Endodermal cell (in vitro differentiated cells): ENCODE measurements around the gene PAK1. TPM values are rescaled to one million over a fixed set of nuclear protein-coding genes. Genes with fewer than 3 reads are reported as not detected.

ENCODE experiments used
- DNase-seq: peaks from one replicate; pipeline ENCODE4 v3.0.0-alpha.2; 2017
- H3K27ac ChIP-seq: 2 replicates; pipeline ENCODE4 v1.5.1; 2013; ENCODE audit warnings: mild to moderate bottlenecking, low read depth, low read length, moderate library complexity
- H3K27me3 ChIP-seq: 2 replicates; pipeline ENCODE4 v1.6.1; 2013; ENCODE audit warnings: mild to moderate bottlenecking, low read length, moderate library complexity; ENCODE audit not compliant: insufficient read depth, control insufficient read depth, poor library complexity, severe bottlenecking
- H3K36me3 ChIP-seq: 2 replicates; pipeline ENCODE4 v1.7.0; 2013; ENCODE audit warnings: mild to moderate bottlenecking, low read length, moderate library complexity; ENCODE audit not compliant: control insufficient read depth, insufficient read depth
- H3K4me1 ChIP-seq: one replicate; pipeline ENCODE4 v1.7.0; 2013; ENCODE audit warnings: low read length; ENCODE audit not compliant: control insufficient read depth, insufficient read depth
- H3K4me3 ChIP-seq: 2 replicates; pipeline ENCODE4 v1.5.1; 2013; ENCODE audit warnings: mild to moderate bottlenecking, low read length, moderate library complexity
- H3K9ac ChIP-seq: 2 replicates; pipeline ENCODE4 v1.6.1; 2013; ENCODE audit warnings: mild to moderate bottlenecking, low read length, moderate library complexity; ENCODE audit not compliant: poor library complexity, severe bottlenecking; ENCODE audit errors: extremely low read depth
- H3K9me3 ChIP-seq: 2 replicates; pipeline ENCODE4 v1.6.1; 2013; ENCODE audit warnings: mild to moderate bottlenecking, low read length, moderate library complexity; ENCODE audit not compliant: control insufficient read depth
- H3K27ac Mint-ChIP-seq: 2 replicates; pipeline ENCODE4 v1.8.0; 2020; ENCODE audit warnings: mixed read lengths
- H3K27me3 Mint-ChIP-seq: 2 replicates; pipeline ENCODE4 v1.8.0; 2021; ENCODE audit warnings: mild to moderate bottlenecking, mixed read lengths; ENCODE audit not compliant: insufficient read depth
- H3K36me3 Mint-ChIP-seq: 2 replicates; pipeline ENCODE4 v1.8.0; 2020; ENCODE audit warnings: low read depth, mixed read lengths
- H3K4me1 Mint-ChIP-seq: 2 replicates; pipeline ENCODE4 v1.8.0; 2020; ENCODE audit warnings: mixed read lengths
- H3K4me3 Mint-ChIP-seq: 2 replicates; pipeline ENCODE4 v1.8.0; 2020; ENCODE audit warnings: mild to moderate bottlenecking, moderate library complexity, mixed read lengths
- H3K9me3 Mint-ChIP-seq: 2 replicates; pipeline ENCODE4 v1.8.0; 2020; ENCODE audit warnings: mild to moderate bottlenecking, mixed read lengths
- WGBS, 2 experiments: methylation state at CpG; one replicate each; pipeline versions ENCODE4 v1.1.5 to v1.1.7; 2013; ENCODE audit warnings: missing lambda C conversion rate in 2 of 2, mixed read lengths in 1 of 2; ENCODE audit not compliant: insufficient coverage in 1 of 2, insufficient read length in 1 of 2; 5-methylcytosine and 5-hydroxymethylcytosine counted together
- total RNA-seq, 2 donors: library from RNA; stranded (reverse); fragmentation: NEBNext Ultra II Directional in 1 of 2; extraction: Animal tissue kit (Norgen Biotek cat#: 25700) in 1 of 2; gene quantifications; 2 replicates in 1 of 2; 3 replicates in 1 of 2; pipeline ENCODE4 v1.2.1, GENCODE V29; 2021
- TF ChIP-seq, protein P1 (sequence below): fragments of 200-600 bp; sonication (generic); conservative IDR thresholded peaks from 2 replicates; pipeline ENCODE4 v1.5.0; 2021; ENCODE audit warnings: antibody characterized with exemption, mild to moderate bottlenecking

Gene PAK1
- total RNA-seq, 2 donors from 2014 or later: 91.3 to 94.9 TPM

DNA sequence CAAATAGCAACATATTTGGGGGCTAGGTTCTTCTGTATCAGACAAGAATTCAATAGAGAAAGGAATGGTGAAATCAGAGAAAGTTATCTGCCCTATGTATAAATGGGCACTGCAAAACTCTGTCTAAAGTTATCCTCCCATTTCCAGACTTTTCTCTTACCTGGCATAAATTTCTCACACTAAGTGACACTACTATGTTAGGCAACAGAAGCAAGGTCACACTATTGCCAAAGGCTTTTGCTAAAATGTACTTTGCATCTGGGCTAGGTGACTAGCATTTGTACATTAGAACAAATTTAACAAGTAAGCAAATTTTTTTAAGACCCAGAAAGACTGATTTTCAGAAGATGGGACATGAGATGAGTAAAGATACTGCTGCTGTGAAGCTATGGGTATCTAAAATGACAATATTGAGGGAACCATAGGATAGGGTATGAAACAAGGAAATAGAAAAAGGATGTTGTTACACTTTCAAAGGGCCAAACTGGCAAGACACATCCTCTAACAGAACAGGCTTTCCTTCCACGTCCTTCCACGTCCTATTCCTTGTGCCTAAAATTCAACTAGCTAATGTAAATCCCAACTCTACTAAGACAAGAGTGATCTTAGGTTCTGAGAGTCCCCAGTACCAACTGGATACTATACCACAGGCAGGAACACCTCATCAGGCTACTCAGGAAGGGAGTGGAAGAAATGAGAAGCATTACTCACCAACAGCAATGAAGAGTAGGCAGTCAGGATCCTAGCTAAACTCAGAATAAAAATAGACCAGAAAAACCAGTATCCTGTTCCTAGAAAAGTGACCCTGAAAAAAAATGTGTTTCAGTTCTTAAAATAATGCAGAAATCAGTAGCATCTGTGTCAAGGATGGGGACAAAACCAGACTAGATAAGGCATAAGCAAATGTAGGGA, 195.0 kb downstream of the PAK1 start:
- DNase-seq: no peak
- H3K9ac ChIP-seq: no peak overlapping the region

DNA sequence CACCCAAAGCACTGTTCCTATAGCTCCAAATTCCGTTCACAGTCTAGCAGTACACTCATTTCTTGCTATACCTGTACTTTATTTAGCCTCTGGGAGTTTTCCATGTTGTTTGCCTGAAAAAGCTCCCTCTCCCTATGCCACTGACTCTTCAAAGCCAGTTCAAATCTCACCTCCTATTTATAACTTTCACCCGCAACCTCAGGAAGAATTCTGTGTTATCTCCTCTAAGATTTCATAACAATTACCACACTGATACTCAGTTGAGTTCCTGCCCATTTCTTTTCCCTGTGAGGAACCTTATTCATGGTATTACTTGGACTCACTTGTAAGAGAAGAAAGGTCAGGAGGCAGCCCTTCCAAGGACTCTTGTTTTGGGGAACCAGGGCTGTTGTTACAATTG, 197.6 kb downstream of the PAK1 start:
- Histone ChIP-seq H3K27me3 (no peaks in the 10 kb centered on the region), H3K36me3 (no peaks in the 10 kb centered on the region), H3K9me3 (no peaks in the 10 kb centered on the region), H3K4me3 (no peak overlapping the region), H3K9ac (no peak overlapping the region), H3K27ac (no peak overlapping the region), H3K4me1 (no peaks in the 10 kb centered on the region)
- H3K27ac Mint-ChIP-seq: no peak overlapping the region
- no peak for DNase-seq
- H3K36me3 Mint-ChIP-seq: no peaks in the 10 kb centered on the region
- no peak overlapping the region for H3K4me3 Mint-ChIP-seq
- H3K9me3 Mint-ChIP-seq: no peaks in the 10 kb centered on the region
- no peaks in the 10 kb centered on the region for H3K4me1 Mint-ChIP-seq
- H3K27me3 Mint-ChIP-seq: no peaks in the 10 kb centered on the region
- TF ChIP-seq, protein P1, sequence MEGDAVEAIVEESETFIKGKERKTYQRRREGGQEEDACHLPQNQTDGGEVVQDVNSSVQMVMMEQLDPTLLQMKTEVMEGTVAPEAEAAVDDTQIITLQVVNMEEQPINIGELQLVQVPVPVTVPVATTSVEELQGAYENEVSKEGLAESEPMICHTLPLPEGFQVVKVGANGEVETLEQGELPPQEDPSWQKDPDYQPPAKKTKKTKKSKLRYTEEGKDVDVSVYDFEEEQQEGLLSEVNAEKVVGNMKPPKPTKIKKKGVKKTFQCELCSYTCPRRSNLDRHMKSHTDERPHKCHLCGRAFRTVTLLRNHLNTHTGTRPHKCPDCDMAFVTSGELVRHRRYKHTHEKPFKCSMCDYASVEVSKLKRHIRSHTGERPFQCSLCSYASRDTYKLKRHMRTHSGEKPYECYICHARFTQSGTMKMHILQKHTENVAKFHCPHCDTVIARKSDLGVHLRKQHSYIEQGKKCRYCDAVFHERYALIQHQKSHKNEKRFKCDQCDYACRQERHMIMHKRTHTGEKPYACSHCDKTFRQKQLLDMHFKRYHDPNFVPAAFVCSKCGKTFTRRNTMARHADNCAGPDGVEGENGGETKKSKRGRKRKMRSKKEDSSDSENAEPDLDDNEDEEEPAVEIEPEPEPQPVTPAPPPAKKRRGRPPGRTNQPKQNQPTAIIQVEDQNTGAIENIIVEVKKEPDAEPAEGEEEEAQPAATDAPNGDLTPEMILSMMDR: no peak
- WGBS, 2 experiments: 87 to 100% methylated on average over 2 of the region's 2 CpGs

More for the DNA sequence above, 195.0 kb downstream of the PAK1 start:
- Histone ChIP-seq H3K4me3 (no peak overlapping the region), H3K27ac (no peak overlapping the region), H3K9me3 (no peaks in the 10 kb centered on the region), H3K36me3 (no peaks in the 10 kb centered on the region), H3K4me1 (no peaks in the 10 kb centered on the region), H3K27me3 (no peaks in the 10 kb centered on the region)
- TF ChIP-seq, protein P1: no peak
- no peaks in the 10 kb centered on the region for H3K36me3 Mint-ChIP-seq
- 82% methylated on average over 2 of the region's 2 CpGs; no CpG with 5 or more reads in 1 of the 2 experiments for WGBS, 2 experiments
- no peaks in the 10 kb centered on the region for H3K4me1 Mint-ChIP-seq
- no peaks in the 10 kb centered on the region for H3K27me3 Mint-ChIP-seq
- H3K9me3 Mint-ChIP-seq: no peaks in the 10 kb centered on the region
- no peak overlapping the region for H3K27ac Mint-ChIP-seq
- H3K4me3 Mint-ChIP-seq: no peak overlapping the region

Other genes starting within 250 kb of the PAK1 start
- gene GDPD4, start 172.4 kb downstream of the PAK1 start, total RNA-seq: not detected
- 1 to 10 TPM; 1.7 to 2.6 TPM for gene AQP11, start 115.9 kb upstream of the PAK1 start, total RNA-seq
- 100 to 1,000 TPM; 146 to 151 TPM for gene CLNS1A, start 163.7 kb upstream of the PAK1 start, total RNA-seq